Parathyroid adenoma (tissue), 2 donors: Measurements from ENCODE around the gene ARHGAP29.
A peak's percentile ranks its signal among the peaks of the same experiment; 100 is the strongest.

ENCODE experiments used
- H2AFZ ChIP-seq: fragments of 300-600 bp; sonication (generic); one replicate; pipeline ENCODE4 v1.7.0; 2017; ENCODE audit warnings: antibody characterized with exemption, mild to moderate bottlenecking
- H3K27ac ChIP-seq: fragments of 300-600 bp; sonication (generic); one replicate; pipeline ENCODE4 v1.7.0; 2017
- H3K27me3 ChIP-seq: fragments of 300-600 bp; sonication (generic); one replicate; pipeline ENCODE4 v1.7.0; 2017; ENCODE audit warnings: low read length; ENCODE audit not compliant: control insufficient read depth, insufficient read depth
- H3K36me3 ChIP-seq: fragments of 300-600 bp; sonication (generic); one replicate; pipeline ENCODE4 v1.7.0; 2017; ENCODE audit warnings: low read length; ENCODE audit not compliant: control insufficient read depth, insufficient read depth
- H3K4me1 ChIP-seq: fragments of 300-600 bp; sonication (generic); one replicate; pipeline ENCODE4 v1.7.0; 2017; ENCODE audit warnings: control low read depth
- H3K4me2 ChIP-seq: fragments of 300-600 bp; sonication (generic); one replicate; pipeline ENCODE4 v1.7.0; 2017; ENCODE audit warnings: low read length
- H3K4me3 ChIP-seq: fragments of 300-600 bp; sonication (generic); one replicate; pipeline ENCODE4 v1.7.0; 2017; ENCODE audit warnings: low read depth, low read length
- H3K79me2 ChIP-seq: fragments of 300-600 bp; sonication (generic); one replicate; pipeline ENCODE4 v1.7.0; 2017; ENCODE audit warnings: control low read depth
- H3K9ac ChIP-seq: fragments of 300-600 bp; sonication (generic); one replicate; pipeline ENCODE4 v1.7.0; 2017; ENCODE audit warnings: mild to moderate bottlenecking
- H3K9me3 ChIP-seq: fragments of 300-600 bp; sonication (generic); one replicate; pipeline ENCODE4 v1.7.0; 2017; ENCODE audit warnings: low read length; ENCODE audit not compliant: control insufficient read depth
- TF ChIP-seq, protein P1 (sequence below): fragments of 300-600 bp; sonication (generic); IDR thresholded peaks from one replicate; pipeline ENCODE4 v1.7.0; 2017; ENCODE audit warnings: antibody characterized with exemption, mild to moderate bottlenecking
- donor health status: primary hyperparathyroidism.

ARHGAP29 gene

DNA sequence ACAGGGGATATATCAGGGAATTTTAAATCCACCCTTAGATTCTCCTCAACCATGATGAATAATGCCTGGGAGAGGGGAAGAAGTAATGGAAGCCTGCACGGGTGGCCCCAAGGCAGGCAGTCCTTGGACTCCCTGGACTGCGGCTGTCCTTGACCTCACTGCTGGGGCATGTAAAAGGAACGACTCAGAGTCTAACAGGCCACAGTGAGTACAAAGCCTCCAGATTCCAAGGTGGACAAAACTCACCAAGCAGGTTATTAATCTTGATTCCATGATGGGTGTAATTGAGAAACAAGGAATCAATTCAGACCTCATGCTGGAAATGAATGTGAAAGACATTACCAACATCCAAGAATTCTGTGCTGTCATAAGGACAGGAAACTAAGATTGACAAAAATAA lies 13.0 kb upstream of the ARHGAP29 start:
- Histone ChIP-seq H3K4me2 (no peak overlapping the region), H2AFZ (no peak overlapping the region), H3K4me1 (peaks cover 2% of the 10 kb centered on the region), H3K36me3 (no peaks in the 10 kb centered on the region), H3K4me3 (no peak overlapping the region), H3K9ac (no peak overlapping the region), H3K27me3 (no peaks in the 10 kb centered on the region), H3K79me2 (no peaks in the 10 kb centered on the region), H3K9me3 (no peaks in the 10 kb centered on the region), H3K27ac (no peak overlapping the region)
- TF ChIP-seq, protein P1, sequence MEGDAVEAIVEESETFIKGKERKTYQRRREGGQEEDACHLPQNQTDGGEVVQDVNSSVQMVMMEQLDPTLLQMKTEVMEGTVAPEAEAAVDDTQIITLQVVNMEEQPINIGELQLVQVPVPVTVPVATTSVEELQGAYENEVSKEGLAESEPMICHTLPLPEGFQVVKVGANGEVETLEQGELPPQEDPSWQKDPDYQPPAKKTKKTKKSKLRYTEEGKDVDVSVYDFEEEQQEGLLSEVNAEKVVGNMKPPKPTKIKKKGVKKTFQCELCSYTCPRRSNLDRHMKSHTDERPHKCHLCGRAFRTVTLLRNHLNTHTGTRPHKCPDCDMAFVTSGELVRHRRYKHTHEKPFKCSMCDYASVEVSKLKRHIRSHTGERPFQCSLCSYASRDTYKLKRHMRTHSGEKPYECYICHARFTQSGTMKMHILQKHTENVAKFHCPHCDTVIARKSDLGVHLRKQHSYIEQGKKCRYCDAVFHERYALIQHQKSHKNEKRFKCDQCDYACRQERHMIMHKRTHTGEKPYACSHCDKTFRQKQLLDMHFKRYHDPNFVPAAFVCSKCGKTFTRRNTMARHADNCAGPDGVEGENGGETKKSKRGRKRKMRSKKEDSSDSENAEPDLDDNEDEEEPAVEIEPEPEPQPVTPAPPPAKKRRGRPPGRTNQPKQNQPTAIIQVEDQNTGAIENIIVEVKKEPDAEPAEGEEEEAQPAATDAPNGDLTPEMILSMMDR: no peak

DNA sequence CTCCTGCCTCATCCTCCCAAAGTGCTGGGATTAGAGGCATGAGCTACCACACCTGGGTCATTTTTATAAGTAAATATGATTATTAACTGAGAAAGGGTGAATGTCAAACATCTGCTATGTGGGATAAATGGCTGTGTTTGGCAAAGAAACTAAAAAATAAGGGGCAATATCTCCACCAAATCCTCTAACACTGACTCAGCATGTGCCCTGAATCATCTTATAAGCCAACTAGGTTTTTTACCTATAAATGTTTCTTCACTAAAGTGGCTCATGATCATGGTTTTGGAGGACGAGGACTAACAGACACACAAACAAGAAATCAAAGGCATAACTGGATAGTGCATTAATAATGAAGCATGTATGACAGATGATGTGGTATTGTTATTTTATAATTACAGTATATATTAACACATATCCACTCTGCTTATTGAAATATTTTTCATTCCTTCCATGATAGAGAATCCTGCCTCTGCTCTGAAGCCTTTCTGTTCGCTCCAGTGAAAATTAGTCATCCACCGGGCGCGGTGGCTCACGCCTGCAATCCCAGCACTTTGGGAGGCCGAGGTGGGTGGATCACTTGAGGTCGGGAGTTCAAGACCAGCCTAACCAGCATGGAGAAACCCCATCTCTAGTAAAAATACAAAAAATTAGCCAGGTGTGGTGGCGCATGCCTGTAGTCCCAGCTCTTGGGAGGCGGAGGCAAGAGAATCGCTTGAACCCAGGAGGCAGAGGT lies 11.7 kb upstream of the ARHGAP29 start:
- Histone ChIP-seq H3K9ac (no peak overlapping the region), H3K4me1 (peaks cover 2% of the 10 kb centered on the region), H3K4me2 (no peak overlapping the region), H3K79me2 (no peaks in the 10 kb centered on the region), H3K36me3 (no peaks in the 10 kb centered on the region), H2AFZ (no peak overlapping the region), H3K27ac (no peak overlapping the region), H3K9me3 (no peaks in the 10 kb centered on the region), H3K27me3 (no peaks in the 10 kb centered on the region), H3K4me3 (no peak overlapping the region)
- TF ChIP-seq, protein P1: no peak

DNA sequence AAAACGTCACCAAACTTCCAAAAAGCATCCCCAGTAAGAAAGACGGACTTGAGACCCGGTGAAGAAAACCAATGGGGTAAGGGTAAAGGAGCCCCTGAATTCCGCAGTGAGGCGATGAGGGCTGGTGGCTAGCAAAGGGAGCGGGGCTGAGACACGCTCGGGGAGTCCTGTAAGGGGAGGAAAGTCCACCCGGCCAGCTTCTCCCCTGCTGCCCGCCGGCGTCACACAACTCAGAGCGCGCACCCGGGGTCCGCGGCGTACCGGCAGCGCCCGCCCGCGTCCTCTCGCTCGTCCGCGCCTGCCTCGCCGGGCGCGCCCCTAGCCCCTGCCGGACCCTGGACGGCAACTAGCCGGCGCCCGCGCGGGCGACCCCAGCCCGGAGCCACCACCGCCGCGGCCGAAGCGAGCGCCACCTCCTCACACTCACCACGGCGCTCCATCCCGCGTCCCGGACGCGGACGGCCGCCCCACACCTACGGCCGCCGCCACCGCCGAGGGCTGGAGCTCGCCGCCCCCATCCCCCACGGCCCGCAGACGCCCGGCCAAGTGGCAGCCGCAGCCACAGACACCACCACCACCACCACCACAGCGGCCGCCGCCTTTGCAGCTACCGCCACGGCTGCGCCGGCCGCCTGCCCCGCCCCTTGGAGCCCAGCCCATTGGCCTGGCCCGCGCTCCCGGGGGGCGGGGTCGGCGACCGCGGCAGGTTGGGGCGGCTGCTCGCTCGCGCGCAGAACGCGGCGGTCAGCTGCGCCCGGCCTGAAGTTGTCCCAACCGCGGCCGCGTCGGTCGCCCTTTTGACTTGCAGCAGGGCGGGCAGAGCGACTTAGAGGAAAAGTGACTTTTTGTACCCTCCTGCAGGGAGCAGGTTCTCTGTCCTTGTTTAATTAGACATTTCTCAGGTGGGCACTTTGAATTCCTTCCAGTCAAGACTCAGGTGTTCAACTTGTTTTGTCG lies 10.0 kb upstream of the ARHGAP29 start:
- no peaks in the 10 kb centered on the region for H3K36me3 ChIP-seq
- H3K27ac ChIP-seq: peak overlapping the region; percentile 70
- H3K4me2 ChIP-seq: peak overlapping the region; percentile 95
- H2AFZ ChIP-seq: peak overlapping the region; percentile 82
- no peaks in the 10 kb centered on the region for H3K79me2 ChIP-seq
- no peaks in the 10 kb centered on the region for H3K9me3 ChIP-seq
- H3K27me3 ChIP-seq: no peaks in the 10 kb centered on the region
- TF ChIP-seq, protein P1: no peak
- H3K9ac ChIP-seq: no peak overlapping the region
- peak overlapping the region; percentile 59 for H3K4me3 ChIP-seq
- H3K4me1 ChIP-seq: peaks cover 2% of the 10 kb centered on the region

DNA sequence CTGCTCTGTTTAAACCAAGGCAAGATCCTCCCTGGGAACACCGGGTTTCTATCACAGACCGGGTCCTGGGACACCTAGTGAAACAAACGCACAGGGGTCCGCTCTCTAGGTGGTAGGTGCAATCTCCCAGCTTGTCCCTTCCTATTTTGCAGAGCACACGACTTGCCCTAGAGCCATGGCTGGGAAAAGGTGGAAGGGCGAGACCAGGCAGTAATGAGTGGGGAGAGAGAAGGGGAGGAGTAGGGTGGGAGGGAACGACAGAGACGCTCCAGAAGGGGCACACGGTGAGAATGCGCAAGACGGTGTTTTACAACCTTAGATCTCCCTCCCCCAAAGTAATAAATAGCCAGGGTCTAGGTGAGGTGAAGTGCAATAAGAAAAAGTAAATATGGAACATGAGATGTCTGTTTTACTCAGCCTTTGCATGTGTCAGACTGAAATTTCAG lies 9.3 kb upstream of the ARHGAP29 start:
- peak overlapping the region; percentile 95 for H3K4me2 ChIP-seq
- TF ChIP-seq, protein P1: no peak
- peaks cover 2% of the 10 kb centered on the region for H3K4me1 ChIP-seq
- H3K79me2 ChIP-seq: no peaks in the 10 kb centered on the region
- H3K9ac ChIP-seq: no peak overlapping the region
- no peaks in the 10 kb centered on the region for H3K36me3 ChIP-seq
- H3K27ac ChIP-seq: peak overlapping the region; percentile 70
- no peaks in the 10 kb centered on the region for H3K27me3 ChIP-seq
- peak overlapping the region; percentile 82 for H2AFZ ChIP-seq
- no peaks in the 10 kb centered on the region for H3K9me3 ChIP-seq
- peak overlapping the region; percentile 59 for H3K4me3 ChIP-seq
